HG02798 (cell line): ENCODE data around the gene PAX3.

Experiments used
- ATAC-seq: cut with Tn5 transposase; IDR thresholded peaks from one replicate; pipeline ENCODE4 v1.9.1; 2021; ENCODE audit warnings: mild to moderate bottlenecking; ENCODE audit not compliant: unreplicated experiment, poor library complexity

PAX3 gene

GRCh38 chr2:222298311-222299150, at the start of gene PAX3:
TSS of gene PAX3 (minus strand) at chr2:222298998. CDS start at chr2:222298615, 383 bp downstream.
- ATAC-seq: no peak

- no peak for ATAC-seq
Measured at GRCh38 chr2:222341331-222341730, 42.5 kb upstream of the PAX3 start.

- no peak for ATAC-seq
Measured at GRCh38 chr2:222338374-222338773, 39.6 kb upstream of the PAX3 start.

- no peak for ATAC-seq
Measured at GRCh38 chr2:222336931-222337330, 38.1 kb upstream of the PAX3 start.

- ATAC-seq: no peak
Measured at GRCh38 chr2:222336442-222336841, 37.6 kb upstream of the PAX3 start.

GRCh38 chr2:222334914-222335313, 36.1 kb upstream of the PAX3 start:
- ATAC-seq: no peak

GRCh38 chr2:222333397-222333796, 34.6 kb upstream of the PAX3 start:
- no peak for ATAC-seq

GRCh38 chr2:222332116-222332515, 33.3 kb upstream of the PAX3 start:
- no peak for ATAC-seq

GRCh38 chr2:222330910-222331309, 32.1 kb upstream of the PAX3 start:
- ATAC-seq: no peak

- ATAC-seq: peak; percentile 28
Measured at GRCh38 chr2:222322236-222322635, 23.4 kb upstream of the PAX3 start.

- no peak for ATAC-seq
Measured at GRCh38 chr2:222320436-222321395, 21.9 kb upstream of the PAX3 start.

GRCh38 chr2:222319586-222320435, 21.0 kb upstream of the PAX3 start:
- ATAC-seq: peak; percentile 51

- peak; percentile 36 for ATAC-seq
Measured at GRCh38 chr2:222318712-222319585, 20.2 kb upstream of the PAX3 start.

GRCh38 chr2:222318026-222318711, 19.4 kb upstream of the PAX3 start:
- peak; percentile 60 for ATAC-seq

GRCh38 chr2:222315443-222316121, 16.8 kb upstream of the PAX3 start:
- no peak for ATAC-seq

GRCh38 chr2:222313816-222314215, 15.0 kb upstream of the PAX3 start:
- ATAC-seq: no peak

GRCh38 chr2:222311978-222312738, 13.4 kb upstream of the PAX3 start:
- no peak for ATAC-seq
